GM18526 (cell line): ENCODE measurements around the gene CREB3L1.

ENCODE experiments used
- POLR2A ChIP-seq: IDR thresholded peaks from 3 replicates; pipeline ENCODE4 v1.6.1; 2011; ENCODE audit not compliant: insufficient read length; ENCODE audit errors: extremely low read depth

Gene CREB3L1

DNA sequence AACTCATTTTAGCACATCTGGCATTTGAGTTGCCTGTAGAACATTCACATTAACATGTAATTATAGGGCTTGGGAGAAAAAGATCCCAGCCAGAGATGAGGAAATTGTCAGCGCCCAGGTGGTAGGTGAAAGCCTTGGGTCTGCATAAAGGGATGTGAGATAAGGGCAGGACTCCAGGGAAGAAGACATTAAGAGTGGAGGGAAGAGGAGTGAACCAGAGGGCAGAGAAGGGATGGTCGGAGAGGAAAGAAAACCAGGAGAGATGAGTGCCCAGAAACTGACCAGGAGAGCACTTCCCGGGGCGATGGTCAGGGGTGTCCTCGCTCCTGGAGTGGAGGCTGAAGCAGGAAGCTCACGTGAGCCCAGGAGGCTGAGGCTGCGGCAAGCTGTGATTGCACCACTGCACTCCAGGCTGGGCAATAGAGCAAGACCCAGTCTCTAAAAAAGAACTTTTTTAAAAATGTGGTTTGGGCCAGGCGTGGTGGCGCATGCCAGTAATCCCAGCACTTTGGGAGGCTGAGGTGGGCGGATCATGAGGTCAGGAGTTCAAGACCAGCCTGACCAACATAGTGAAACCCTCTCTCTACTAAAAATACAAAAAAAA lies 49.5 kb downstream of the CREB3L1 start:
- TF ChIP-seq POLR2A = no peak

- TF ChIP-seq POLR2A = no peak
These were observed 50.4 kb downstream of the CREB3L1 start for GRCh38 chr11:46327829-46328228.

GRCh38 chr11:46330154-46330553 lies 52.7 kb downstream of the CREB3L1 start:
- TF ChIP-seq POLR2A = no peak

DNA sequence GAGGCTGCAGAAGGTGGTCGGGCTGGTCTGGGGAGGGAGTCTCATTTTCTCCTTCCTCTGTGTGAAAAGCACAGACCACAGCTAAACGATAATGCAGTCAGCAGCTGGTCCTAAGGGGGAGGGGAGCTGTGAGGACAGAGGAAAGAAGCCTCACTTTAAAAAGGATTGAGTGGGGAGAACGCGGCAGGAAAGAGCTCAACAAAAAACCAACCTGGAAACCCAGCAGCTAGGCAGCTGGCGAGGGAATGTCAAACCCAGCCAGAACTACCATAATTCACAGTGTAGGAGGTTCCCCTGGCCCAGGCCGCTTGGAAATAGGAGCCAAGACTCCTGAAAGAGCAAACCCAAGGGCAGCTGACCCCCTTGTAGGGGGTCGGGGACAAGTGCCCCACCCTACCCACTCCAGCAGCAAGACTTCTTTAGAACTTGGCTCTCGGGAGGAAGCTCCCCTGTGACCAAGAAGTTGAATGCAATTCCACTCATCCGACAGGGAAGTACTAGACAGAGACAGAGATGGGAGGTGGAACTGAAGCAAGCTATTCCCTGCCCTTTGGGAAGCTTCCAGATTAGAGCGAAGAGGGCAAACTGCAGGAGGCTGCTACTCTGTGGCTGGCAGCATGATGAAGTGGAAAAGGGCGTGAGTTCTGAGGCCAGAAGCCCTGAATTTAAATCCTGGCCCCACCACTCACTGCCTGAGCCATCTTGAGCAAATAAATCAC lies 53.3 kb downstream of the CREB3L1 start:
- no peak for TF ChIP-seq POLR2A

- no peak for TF ChIP-seq POLR2A
These were observed 54.0 kb downstream of the CREB3L1 start for GRCh38 chr11:46331282-46331984.

DNA sequence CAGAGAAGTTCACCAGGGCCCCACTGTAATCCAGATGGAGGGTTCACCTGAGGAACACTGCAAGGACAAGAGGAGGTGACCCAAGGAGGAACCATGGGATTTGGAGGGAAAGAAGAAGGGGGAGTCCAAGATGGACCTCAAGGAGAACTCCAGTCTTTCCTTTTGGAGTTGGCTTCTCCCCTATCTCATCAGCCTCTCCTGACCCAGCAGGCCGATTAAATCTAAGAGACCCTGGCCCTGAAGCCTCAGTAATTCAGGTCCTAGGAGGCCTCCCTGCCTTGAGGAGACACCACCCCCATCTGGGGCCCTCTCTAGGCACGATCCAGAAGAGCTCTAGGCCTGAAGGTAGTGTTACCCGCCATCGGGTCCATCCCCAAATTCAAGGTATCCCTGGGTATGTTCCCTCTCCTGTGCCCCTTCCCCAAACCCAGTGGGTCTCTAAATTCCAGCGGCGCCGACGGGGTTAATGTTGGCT lies 54.7 kb downstream of the CREB3L1 start:
- no peak for TF ChIP-seq POLR2A

DNA sequence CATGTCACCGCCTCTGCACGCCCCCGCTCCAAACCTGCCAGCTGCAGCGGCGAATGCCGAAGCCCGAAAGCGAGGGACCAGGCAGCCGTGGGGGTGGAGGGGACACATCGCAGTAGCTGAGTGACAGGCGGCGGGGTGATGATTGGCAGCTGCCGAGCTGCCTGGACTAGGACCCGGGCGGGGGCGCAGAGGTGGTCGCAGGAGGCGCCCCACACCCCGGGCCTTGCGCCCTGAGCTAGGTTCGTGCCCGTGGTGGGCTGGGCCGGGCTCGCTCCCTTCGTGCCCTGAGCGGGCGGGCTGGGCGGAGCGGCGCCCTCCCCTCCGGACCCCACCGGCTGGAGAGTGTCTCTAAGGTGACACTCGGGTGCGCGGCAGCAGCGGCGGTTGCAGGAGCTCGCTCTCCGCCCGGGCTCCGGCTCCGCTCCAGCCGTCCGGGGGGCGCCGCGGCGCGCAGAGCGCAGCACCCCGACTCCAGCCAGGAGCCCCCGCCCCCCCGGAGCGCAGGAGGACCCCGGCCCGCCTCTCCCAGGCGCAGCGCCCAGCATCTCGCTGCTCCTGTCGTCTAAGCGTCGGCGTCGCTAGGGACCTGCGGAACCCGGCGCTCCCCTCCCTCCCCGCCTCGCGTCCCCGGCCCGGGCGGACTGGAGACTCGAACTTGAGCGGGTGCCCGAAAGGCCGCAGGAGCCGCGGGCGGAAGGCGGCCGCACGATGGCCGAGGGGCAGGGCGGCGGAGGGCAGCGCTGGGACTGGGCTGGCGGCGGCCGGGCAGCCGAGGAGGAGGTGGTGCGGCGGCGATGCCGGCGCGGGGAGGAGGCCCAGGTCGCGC lies 55.3 kb downstream of the CREB3L1 start:
- TF ChIP-seq POLR2A = no peak

- no peak for TF ChIP-seq POLR2A
These were observed 56.0 kb downstream of the CREB3L1 start for GRCh38 chr11:46333394-46333947.

DNA sequence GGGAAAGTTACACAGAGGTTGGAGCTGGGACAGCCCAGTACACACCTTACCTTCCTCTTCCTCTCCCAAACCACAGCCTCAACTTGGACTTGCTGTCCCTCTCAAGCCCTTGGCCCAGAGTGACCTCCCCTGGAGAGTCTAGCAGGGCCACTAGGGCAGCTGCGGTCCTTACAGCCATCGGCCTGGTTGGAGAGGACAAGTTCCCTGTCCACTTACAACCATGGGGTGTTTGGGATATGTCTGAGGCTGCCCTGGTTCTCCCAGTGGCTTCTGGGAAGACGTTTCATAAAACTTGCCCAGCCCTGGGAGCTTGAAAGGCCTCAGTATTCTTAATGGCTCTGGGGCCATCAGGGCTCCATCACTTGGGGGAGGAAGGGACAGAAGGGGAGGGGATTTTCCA lies 56.7 kb downstream of the CREB3L1 start:
- TF ChIP-seq POLR2A = no peak

GRCh38 chr11:46335271-46335670 lies 57.8 kb downstream of the CREB3L1 start:
- TF ChIP-seq POLR2A = no peak

- TF ChIP-seq POLR2A = no peak
These were observed 58.6 kb downstream of the CREB3L1 start for GRCh38 chr11:46335890-46336562.

DNA sequence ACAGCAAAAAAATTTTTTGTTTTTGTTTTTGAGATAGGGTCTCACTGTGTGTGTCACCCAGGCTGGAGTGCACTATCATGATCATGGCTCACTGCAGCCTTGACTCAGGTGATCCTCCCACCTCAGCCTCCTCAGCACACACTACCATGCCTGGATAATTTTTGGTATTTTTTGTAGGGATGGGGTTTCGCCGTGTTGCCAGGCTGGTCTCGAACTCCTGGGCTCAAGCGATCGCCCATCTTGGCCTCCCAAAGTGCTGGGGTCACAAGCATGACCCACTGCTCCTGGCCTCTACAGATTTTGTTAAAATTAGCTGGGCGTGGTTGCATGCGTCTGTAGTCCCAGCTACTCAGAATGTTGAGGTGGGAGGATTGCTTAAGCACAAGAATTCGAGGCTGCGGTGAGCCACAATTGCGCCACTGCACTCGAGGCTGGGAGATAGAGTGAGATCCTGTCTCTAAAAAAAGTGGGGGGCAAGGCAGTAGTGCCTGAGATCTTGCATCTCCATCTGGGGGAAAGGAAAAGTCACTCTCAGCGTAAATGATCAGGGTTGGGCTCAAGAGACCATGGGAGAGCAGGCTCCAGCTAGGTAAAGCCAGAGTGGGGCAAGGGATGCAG lies 59.2 kb downstream of the CREB3L1 start:
- no peak for TF ChIP-seq POLR2A

GRCh38 chr11:46337626-46338345 lies 60.3 kb downstream of the CREB3L1 start:
- no peak for TF ChIP-seq POLR2A

DNA sequence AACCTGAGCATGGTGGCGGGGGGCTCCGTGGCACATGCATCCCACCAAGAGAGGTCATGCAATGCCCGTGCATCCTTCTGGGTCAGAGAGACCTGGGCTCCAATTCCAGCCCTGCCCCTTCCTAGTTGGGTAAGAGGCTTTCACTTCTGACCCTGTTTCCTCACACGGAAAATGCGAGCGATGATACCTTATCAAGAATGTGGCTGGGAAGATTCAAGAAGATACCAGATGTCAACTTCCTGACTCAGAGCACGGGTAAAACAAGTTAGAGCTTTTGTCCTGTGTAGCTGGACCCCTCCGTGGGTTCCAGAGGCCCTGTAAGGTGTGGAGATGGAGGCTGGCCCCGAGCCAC lies 61.1 kb downstream of the CREB3L1 start:
- TF ChIP-seq POLR2A = no peak
